ENCODE results near the gene YARS2. TPM values are rescaled to one million over a fixed set of nuclear protein-coding genes. Genes with fewer than 3 reads are reported as not detected.
A peak's percentile ranks its signal among the peaks of the same experiment; 100 is the strongest.

The YARS2 gene
- total and polyA plus RNA-seq, 9 of the 15 experiments (the other 6 are each of a cell fraction or from before 2014, with no cell fraction given), result 15.2 to 40.9 (median 28.7) TPM

DNA sequence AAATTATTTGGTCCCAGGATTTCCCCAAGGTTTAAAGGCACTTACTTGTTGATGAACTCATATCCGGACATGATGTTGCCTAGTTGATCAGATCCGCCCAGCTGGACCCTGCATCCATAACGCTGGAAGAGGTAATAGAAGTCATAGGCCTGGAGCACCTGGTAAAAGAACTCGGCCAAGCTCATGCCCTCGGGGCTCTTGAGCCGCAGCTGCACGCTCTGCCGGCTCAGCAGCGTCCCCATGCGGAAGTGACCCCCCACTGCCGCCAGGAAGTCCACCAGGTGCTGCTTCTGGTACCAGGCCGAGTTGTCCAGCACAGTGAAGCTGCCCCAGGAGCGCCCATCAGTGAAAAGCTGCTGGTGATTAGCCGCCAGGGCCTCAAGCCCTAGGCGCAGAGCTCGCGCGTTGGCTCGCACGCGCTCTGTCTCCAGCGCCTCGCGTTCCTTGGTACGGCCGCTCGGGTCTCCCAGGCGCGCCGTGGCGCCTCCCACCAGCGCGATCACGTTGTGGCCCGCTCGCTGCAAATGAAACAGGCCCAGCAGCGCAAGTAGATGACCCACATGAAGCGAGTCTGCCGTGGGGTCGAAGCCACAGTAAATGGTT lies 545 bp downstream of the YARS2 start (continued):
- TF ChIP-seq LCOR (CRISPR knock-in tag; IDR thresholded peaks at IDR 0.05) (0 out of 2 replicates have a peak, but pooled peaks have one; percentile 69), WHSC1 (IDR thresholded peaks at IDR 0.05; ENCODE audit: low read length) (no peak), TAL1 (IDR thresholded peaks at IDR 0.05) (no peak), STAG1 (CRISPR knock-in tag; IDR thresholded peaks at IDR 0.05; ENCODE audit: borderline replicate concordance) (peak; percentile 85; the same call in 1 of the 2 replicates), POLR2AphosphoS5 (IDR thresholded peaks at IDR 0.05; ENCODE audit: control insufficient read depth, insufficient read depth, low read depth, low read length) (peak; percentile 31; the same call in 1 of the 2 replicates), CCAR2 (IDR thresholded peaks at IDR 0.05; ENCODE audit: low read depth, low read length) (no peak), ZNF766 (CRISPR knock-in tag; conservative IDR thresholded peaks at IDR 0.05) (0 out of 2 replicates have a peak, but pooled peaks have one; percentile 17), ZSCAN29 (IDR thresholded peaks at IDR 0.05) (no peak), NR3C1 (CRISPR knock-in tag; IDR thresholded peaks at IDR 0.05) (no peak), TCFL5 (CRISPR knock-in tag; conservative IDR thresholded peaks at IDR 0.05) (no peak), NCOA4 (IDR thresholded peaks at IDR 0.05; ENCODE audit: partially characterized antibody) (no peak), FIP1L1 (IDR thresholded peaks at IDR 0.05; ENCODE audit: low read depth, low read length, poor library complexity, severe bottlenecking) (peak; percentile 81), HSF4 (CRISPR knock-in tag; IDR thresholded peaks at IDR 0.05; ENCODE audit: borderline replicate concordance) (no peak), MCM5 (IDR thresholded peaks at IDR 0.05; ENCODE audit: low read depth) (no peak), MAZ (CRISPR knock-in tag; conservative IDR thresholded peaks at IDR 0.05 in 1 of 2, IDR thresholded peaks at IDR 0.05 in 1 of 2) (peak; percentile 24 to 37; a peak in 1 of 4 replicates), SRF (CRISPR knock-in tag; IDR thresholded peaks at IDR 0.05) (no peak), MYNN (IDR thresholded peaks at IDR 0.05) (no peak), MYNN (CRISPR knock-in tag; IDR thresholded peaks at IDR 0.05) (no peak), EGR1 (conservative IDR thresholded peaks at IDR 0.05) (no peak), SMARCE1 (IDR thresholded peaks at IDR 0.05) (no peak), EP400 (IDR thresholded peaks at IDR 0.05) (peak; percentile 64), SMARCA4 (IDR thresholded peaks at IDR 0.05) (no peak), SREBF2 (CRISPR knock-in tag; IDR thresholded peaks at IDR 0.05) (no peak)
- TF ChIP-seq, protein P1, sequence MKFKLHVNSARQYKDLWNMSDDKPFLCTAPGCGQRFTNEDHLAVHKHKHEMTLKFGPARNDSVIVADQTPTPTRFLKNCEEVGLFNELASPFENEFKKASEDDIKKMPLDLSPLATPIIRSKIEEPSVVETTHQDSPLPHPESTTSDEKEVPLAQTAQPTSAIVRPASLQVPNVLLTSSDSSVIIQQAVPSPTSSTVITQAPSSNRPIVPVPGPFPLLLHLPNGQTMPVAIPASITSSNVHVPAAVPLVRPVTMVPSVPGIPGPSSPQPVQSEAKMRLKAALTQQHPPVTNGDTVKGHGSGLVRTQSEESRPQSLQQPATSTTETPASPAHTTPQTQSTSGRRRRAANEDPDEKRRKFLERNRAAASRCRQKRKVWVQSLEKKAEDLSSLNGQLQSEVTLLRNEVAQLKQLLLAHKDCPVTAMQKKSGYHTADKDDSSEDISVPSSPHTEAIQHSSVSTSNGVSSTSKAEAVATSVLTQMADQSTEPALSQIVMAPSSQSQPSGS (CRISPR knock-in tag; IDR thresholded peaks at IDR 0.05), result 0 out of 2 replicates have a peak, but pooled peaks have one; percentile 17
- TF ChIP-seq, protein P2, sequence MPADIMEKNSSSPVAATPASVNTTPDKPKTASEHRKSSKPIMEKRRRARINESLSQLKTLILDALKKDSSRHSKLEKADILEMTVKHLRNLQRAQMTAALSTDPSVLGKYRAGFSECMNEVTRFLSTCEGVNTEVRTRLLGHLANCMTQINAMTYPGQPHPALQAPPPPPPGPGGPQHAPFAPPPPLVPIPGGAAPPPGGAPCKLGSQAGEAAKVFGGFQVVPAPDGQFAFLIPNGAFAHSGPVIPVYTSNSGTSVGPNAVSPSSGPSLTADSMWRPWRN (IDR thresholded peaks at IDR 0.05; ENCODE audit: low read depth), result no peak
- TF ChIP-seq, protein P3, sequence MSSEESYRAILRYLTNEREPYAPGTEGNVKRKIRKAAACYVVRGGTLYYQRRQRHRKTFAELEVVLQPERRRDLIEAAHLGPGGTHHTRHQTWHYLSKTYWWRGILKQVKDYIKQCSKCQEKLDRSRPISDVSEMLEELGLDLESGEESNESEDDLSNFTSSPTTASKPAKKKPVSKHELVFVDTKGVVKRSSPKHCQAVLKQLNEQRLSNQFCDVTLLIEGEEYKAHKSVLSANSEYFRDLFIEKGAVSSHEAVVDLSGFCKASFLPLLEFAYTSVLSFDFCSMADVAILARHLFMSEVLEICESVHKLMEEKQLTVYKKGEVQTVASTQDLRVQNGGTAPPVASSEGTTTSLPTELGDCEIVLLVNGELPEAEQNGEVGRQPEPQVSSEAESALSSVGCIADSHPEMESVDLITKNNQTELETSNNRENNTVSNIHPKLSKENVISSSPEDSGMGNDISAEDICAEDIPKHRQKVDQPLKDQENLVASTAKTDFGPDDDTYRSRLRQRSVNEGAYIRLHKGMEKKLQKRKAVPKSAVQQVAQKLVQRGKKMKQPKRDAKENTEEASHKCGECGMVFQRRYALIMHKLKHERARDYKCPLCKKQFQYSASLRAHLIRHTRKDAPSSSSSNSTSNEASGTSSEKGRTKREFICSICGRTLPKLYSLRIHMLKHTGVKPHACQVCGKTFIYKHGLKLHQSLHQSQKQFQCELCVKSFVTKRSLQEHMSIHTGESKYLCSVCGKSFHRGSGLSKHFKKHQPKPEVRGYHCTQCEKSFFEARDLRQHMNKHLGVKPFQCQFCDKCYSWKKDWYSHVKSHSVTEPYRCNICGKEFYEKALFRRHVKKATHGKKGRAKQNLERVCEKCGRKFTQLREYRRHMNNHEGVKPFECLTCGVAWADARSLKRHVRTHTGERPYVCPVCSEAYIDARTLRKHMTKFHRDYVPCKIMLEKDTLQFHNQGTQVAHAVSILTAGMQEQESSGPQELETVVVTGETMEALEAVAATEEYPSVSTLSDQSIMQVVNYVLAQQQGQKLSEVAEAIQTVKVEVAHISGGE (CRISPR knock-in tag; IDR thresholded peaks at IDR 0.05), result peak in 1 of 3 experiments; percentile 79; a peak in 3 of 6 replicates

All from K562 (cell line).